ENCODE data around the gene AUP1.

Gene AUP1

DNA sequence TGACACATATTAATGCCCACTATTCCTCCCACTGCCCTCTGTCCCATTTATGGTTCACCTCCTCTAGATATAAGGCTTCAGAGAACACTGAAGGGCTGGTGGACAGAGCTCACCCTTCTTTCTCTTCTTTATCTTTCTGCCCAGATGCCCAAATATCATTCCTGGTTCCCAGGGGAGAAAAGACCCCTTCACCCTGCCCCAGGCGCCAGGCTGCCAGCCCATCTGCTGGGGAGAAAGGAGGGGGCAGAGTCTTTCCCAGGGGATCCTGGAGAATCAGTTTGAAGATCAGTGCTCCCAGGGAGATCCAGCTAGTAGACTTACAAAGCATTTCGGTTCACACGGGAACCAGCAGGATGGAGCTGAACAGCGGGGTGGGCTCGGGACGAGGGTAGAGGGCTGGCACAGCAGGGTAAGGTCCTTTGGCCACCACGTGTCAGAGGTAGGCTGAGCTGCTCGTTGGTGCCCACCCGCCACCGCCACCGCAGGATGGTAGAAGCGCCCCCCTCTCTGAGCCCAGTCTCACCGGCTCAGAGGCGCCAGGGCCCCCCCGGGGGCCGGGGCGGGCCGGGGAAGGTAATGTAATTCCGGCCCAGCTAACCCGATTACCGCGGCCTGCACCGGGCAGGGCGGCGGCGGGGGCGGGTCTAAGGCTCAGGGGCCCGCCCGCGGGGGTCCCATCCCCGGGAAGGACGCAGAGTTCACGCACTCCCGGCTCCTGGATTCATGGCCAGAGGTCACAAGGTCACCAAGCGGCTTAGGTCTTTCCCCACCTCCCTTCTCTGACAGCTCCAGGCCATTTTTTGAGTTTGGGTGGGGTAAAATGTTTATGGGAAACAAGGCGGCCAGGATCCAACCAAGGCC lies 16.5 kb downstream of the AUP1 start:
- peak; percentile 97 for DNase-seq

GRCh38 chr2:74511104-74511989 lies 18.2 kb downstream of the AUP1 start:
- peak; percentile 79 for DNase-seq

- DNase-seq, result no peak
Observed at GRCh38 chr2:74510272-74510671, 19.2 kb downstream of the AUP1 start.

GRCh38 chr2:74507926-74508520 lies 21.5 kb downstream of the AUP1 start:
- DNase-seq, result peak; percentile 99

DNA sequence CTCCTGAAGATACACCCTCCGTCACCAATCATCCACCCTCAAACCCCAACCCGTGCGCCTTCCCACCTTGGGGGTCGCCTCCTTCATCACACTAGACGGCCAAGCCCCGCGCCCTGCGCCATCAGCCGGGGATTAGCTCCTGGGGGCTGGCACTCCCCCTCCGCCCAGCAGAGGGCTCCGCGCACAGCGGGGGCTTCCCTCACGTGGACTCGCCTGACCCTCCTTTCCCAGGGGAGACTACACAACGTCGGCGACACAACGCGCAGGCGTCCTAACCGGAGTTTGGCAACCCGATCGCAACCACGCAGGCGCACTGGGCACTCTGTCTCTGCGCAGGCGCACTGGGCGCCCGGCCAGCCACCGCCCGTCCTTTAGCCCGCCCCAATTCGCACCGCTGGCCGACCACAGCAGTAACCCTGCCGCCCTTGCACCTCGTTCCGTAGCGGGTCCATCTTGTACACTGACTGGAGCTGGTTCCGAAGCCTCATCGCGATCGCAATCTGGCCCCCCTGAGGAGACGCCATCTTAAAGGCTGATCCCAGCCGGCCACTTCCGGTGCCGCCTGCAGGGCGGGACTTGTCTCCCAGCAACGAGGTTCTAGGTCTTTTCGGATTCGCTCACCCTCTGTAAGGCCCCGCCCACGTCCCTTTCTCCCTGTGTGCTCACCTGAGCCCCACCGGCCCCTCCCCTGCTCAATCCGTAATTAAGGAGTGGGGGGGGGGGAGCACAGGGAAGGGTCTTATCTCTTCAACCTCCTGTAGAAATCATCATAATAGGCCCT lies 22.2 kb downstream of the AUP1 start, which contains the start of gene PCGF1:
TSS of gene PCGF1 (minus strand) at position 551 of the 781 bp plus-strand sequence. CDS start at position 524, 27 bp downstream.
- peak; percentile 100 for DNase-seq

DNA sequence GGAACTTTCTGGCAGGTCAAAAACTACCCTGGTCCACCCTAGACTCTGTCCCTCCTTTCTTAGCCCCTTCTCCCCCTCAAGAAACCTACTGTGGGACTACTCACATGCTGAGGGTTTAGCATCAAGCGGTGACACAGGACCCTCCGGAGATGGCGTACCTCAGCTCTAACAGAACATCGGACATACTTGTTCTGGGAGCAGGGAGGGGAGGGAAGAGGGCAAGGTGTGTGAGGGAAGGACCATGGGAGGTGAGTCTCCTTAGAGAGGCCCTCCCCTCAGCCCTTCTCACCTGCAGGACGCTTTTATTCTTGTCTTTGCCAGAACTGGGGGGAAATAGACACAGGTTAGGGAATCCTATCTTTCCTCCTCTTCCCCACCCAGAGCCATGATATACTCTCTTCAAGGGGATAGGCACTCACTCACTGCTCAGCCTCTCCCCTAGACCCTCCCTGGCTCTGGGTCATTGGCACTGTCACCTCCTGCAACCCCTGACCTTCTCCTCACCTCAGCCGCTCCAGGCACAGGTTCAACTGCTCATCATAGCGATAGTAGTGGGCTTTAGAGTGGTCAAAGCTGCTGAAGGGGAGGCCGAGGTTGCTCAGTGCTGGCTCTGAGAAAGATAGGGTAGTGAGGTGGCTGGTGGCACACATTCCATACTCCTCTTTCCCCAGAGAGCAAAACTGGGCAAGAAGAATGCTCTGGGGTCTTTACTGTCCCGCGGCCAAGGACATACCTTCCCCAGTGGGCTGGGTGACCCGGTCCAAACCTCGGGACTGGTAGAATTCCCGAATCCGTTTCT lies 23.9 kb downstream of the AUP1 start:
- DNase-seq, result no peak

DNA sequence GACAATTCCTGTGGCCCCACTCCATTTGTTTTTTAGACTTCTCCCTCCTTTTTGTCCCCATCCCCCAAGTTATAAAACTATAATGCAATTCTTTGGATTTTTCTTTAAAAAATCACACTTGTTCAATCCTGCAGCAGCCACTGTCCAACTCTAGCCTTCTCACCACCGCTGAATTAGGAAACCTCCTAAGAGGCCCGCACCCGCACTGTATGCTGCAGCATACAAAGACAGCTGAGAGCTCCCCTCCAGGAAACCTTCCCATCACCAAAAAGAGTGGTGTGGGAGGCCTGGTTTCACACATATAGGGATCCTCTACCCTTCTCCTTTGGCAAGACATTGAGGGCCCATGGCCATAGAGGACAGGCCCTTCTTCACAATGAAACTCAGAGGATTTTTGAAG lies 24.9 kb downstream of the AUP1 start:
- DNase-seq, result no peak

DNA sequence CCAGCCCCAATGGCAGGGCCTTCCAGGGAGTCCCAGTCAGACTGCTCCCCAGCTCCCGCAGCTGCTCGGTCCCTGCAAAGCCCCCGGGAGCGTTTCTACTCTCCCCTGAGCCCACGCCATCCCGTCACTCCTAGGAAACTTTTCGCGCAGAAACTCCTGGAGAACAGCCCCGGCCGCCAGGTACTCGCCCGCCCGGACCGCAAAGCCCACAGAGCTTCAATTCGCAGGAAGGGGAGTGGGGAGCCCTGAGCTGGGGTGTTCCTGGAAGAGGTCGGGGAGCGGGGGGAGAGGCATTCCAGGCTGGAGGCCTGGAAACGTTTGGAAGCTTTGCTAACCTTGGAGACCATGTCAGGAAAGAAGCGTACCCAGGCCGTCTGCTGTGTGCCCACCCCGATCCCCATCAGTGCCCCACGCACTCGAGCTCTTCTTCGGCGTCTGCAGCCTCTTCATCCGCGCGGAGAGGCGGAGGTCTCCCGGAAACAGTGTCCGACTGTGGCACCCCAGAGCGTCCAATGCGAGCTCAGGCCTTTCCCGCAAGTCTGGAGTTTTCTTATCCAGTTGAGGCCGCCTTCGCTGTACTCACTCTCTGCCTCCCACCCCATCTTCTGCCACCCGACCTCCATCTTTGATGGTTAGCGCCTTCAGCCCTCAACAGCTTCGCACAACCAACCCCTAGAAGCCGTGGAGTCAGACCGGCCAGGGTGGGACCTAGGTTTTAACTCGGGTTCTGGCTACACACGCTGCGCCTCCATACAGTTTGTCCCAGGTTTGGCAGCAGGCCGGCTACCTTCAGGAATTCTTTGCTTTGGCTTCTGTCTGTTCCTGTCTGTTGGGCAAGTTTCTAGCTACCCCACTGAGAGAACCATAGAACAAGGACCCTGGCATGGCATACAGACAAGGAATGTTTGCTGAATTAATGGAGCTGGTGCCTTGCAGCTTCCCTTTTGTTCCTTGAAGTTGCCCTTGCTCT lies 25.7 kb downstream of the AUP1 start:
- DNase-seq, result no peak

DNA sequence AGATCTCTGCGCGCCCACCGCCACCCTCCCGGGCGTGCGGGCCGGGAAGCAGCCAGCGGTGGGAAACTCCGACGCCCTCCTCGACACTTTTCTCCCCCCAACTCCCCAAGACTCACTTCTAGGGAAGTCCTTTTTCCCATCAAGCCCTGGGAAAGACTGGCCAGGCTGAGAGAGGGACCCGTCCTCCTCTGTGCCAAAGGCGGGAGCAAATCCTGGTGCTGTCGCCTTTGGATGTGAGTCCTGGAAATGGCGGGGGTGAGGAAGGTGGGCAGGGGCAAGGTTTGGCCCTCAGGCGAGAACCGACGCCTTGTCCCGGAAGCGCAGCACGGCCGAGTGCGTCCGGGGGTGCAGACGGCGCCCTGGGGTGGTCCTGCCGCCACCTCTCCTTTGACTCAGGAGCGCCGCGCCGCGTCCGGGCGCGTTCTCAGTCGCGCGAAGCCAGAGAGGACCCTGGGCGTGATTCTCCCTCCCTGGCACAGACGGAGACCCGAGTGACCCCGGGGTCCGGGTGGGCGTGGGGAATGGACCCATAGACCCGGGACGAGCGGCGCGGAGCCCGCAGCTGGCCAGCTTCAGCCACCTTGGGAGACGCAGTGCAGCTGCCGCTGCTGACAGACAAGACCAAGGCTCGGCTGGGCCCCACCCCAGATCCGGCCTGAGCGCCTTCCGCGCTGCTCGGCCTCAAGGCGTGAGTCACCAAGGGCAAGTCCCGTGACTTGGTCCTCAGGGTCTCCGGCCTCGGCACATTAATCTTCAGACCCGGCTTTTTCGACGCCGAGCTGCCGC lies 26.6 kb downstream of the AUP1 start:
- peak; percentile 77 for DNase-seq

- no peak for DNase-seq
Observed at GRCh38 chr2:74502147-74502719, 27.3 kb downstream of the AUP1 start.

DNA sequence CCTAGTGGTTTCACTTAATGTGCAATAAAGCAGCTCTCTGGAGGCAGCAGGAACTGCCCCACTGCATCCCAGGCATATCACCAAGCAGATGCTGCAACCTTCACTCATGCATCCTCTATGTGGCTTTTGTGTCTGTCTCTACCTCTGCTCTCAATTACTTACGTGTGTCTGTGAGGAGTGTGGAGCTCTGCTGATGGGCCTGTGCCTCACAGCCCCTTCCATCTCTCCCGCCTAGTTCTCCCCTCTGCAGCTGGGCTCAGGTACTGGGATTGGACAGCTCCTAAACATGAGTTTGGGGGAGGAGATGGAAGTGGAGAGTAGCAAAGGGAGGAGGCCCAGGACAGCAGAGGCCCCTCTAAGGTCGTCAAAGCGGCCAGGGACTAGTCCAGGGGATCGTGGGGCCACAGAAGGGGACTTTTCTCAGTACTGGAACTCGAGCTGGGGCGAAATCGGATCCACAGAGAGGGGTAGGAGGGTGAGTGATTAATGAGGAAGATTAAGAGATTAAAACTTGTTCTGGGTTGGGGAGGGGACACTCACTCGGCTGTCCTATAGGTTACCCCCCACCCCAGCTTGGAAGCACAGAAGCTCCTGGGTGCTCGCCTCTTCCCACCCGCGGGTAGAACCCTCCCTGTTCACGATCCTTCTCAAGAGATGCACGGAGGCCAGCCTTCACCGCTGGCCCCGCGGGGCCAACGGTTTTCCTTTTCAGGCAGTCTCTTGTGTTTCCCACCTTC lies 28.0 kb downstream of the AUP1 start:
- DNase-seq, result peak; percentile 95

GRCh38 chr2:74500578-74500946 lies 28.9 kb downstream of the AUP1 start:
- no peak for DNase-seq

DNA sequence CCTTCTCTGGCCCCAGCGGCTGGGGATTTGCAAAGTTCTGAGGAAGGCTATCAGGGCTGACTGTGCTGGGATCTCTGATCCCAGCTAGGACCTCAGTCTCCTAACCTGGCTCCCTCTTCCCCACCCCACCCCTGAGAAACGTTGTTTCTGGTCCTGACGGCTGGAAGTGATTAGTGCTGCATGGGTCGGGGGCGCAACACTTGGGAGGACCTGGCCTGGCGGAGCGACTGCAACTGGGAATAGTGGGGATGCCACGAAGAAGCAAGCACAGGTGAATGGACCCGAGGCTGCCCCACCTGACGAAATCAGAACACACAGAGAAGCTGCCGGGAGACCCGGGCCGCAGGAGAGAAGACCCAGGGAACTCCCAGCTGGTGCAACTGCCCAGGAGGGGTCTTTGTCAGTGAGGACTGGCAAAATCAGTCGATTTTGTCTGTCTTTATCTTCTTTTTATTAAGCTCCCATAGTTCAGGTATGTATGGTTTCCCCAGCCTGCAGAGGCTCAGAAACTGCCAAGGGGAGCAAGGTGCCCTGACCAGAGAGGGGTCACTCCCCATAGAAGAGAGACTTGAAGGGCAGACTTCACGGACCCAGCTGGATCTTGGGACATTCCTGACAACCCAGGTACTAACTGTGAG lies 29.4 kb downstream of the AUP1 start:
- no peak for DNase-seq

- DNase-seq, result no peak
Observed at GRCh38 chr2:74499267-74499939, 30.1 kb downstream of the AUP1 start, which contains the start of gene LBX2. Gene LBX2, minus strand, starts transcription at chr2:74499603. Its CDS starts 66 bp downstream, at chr2:74499537.

GRCh38 chr2:74498500-74499266 lies 30.8 kb downstream of the AUP1 start:
- no peak for DNase-seq

- no peak for DNase-seq
Observed at GRCh38 chr2:74497777-74498499, 31.6 kb downstream of the AUP1 start.
